NCI-H146 treated with DMSO at 0.1 percent for 48 hours (cell line): ENCODE results near the gene ADAMTS8.

Source experiments
- DNase-seq: peaks from one replicate; lab custom pipeline; 2025; ENCODE audit not compliant: unreplicated experiment; lab: John Stamatoyannopoulos, UW

Gene ADAMTS8

GRCh38 chr11:130428316-130429119 lies at the start of gene ADAMTS8:
Gene ADAMTS8 (minus strand): TSS chr11:130428609. CDS start chr11:130428286, 323 bp downstream.
- DNase-seq, result no peak

- no peak for DNase-seq
Measured at GRCh38 chr11:130477586-130478203, 49.3 kb upstream of the ADAMTS8 start.

GRCh38 chr11:130476922-130477491 lies 48.6 kb upstream of the ADAMTS8 start:
- no peak for DNase-seq

- DNase-seq, result no peak
Measured at GRCh38 chr11:130476200-130476921, 48.0 kb upstream of the ADAMTS8 start.

- DNase-seq, result no peak
Measured at GRCh38 chr11:130475426-130476053, 47.1 kb upstream of the ADAMTS8 start.

- no peak for DNase-seq
Measured at GRCh38 chr11:130474637-130475400, 46.4 kb upstream of the ADAMTS8 start.

GRCh38 chr11:130473795-130474377 lies 45.5 kb upstream of the ADAMTS8 start:
- no peak for DNase-seq

- no peak for DNase-seq
Measured at GRCh38 chr11:130473056-130473794, 44.8 kb upstream of the ADAMTS8 start.

GRCh38 chr11:130472434-130472961 lies 44.1 kb upstream of the ADAMTS8 start:
- DNase-seq, result no peak

GRCh38 chr11:130471731-130472433 lies 43.5 kb upstream of the ADAMTS8 start:
- no peak for DNase-seq

- no peak for DNase-seq
Measured at GRCh38 chr11:130470832-130471706, 42.7 kb upstream of the ADAMTS8 start.

- DNase-seq, result no peak
Measured at GRCh38 chr11:130469181-130469580, 40.8 kb upstream of the ADAMTS8 start.

GRCh38 chr11:130467116-130467900 lies 38.9 kb upstream of the ADAMTS8 start:
- no peak for DNase-seq

- DNase-seq, result no peak
Measured at GRCh38 chr11:130465263-130465662, 36.9 kb upstream of the ADAMTS8 start.

GRCh38 chr11:130464291-130464812 lies 35.9 kb upstream of the ADAMTS8 start:
- no peak for DNase-seq

GRCh38 chr11:130462931-130463330 lies 34.5 kb upstream of the ADAMTS8 start:
- DNase-seq, result no peak
